Loucy (cell line): Measurements from ENCODE around the gene RAN.

Experiments used
- H2AFZ ChIP-seq: fragments of 200-600 bp; sonication (generic); 2 replicates; pipeline ENCODE4 v1.6.0; 2016; ENCODE audit warnings: antibody characterized with exemption, mild to moderate bottlenecking, low read length, moderate library complexity
- H3F3A ChIP-seq: fragments of 200-600 bp; 2 replicates; pipeline ENCODE4 v1.6.0; 2016; ENCODE audit warnings: antibody characterized with exemption, low read depth, mild to moderate bottlenecking
- H3K27me3 ChIP-seq: fragments of 200-600 bp; sonication (generic); 2 replicates; pipeline ENCODE4 v1.6.1; 2014; ENCODE audit warnings: low read length, mild to moderate bottlenecking; ENCODE audit not compliant: insufficient read depth, poor library complexity, severe bottlenecking
- H3K36me3 ChIP-seq: fragments of 200-600 bp; sonication (generic); 2 replicates; pipeline ENCODE4 v1.6.1; 2016; ENCODE audit warnings: low read length; ENCODE audit not compliant: insufficient read depth
- H3K4me1 ChIP-seq: fragments of 200-600 bp; sonication (generic); 2 replicates; pipeline ENCODE4 v1.5.1; 2014; ENCODE audit warnings: low read length, mild to moderate bottlenecking; ENCODE audit not compliant: insufficient read depth, poor library complexity, severe bottlenecking
- H3K4me2 ChIP-seq: fragments of 200-600 bp; sonication (generic); 2 replicates; pipeline ENCODE4 v1.6.0; 2014; ENCODE audit warnings: antibody characterized with exemption, low read length, low read depth, mild to moderate bottlenecking; ENCODE audit not compliant: poor library complexity, severe bottlenecking
- H3K4me3 ChIP-seq: fragments of 200-600 bp; sonication (generic); 2 replicates; pipeline ENCODE4 v1.5.1; 2014; ENCODE audit warnings: low read length, mild to moderate bottlenecking, mixed read lengths; ENCODE audit not compliant: poor library complexity, severe bottlenecking
- H3K79me2 ChIP-seq: fragments of 200-600 bp; sonication (generic); 2 replicates; pipeline ENCODE4 v1.6.1; 2014; ENCODE audit warnings: low read length; ENCODE audit not compliant: insufficient read depth
- H3K9ac ChIP-seq: fragments of 200-600 bp; sonication (generic); 2 replicates; pipeline ENCODE4 v1.6.0; 2014; ENCODE audit warnings: mild to moderate bottlenecking, low read depth, low read length, moderate library complexity; ENCODE audit not compliant: poor library complexity, severe bottlenecking
- H3K9me2 ChIP-seq: fragments of 200-600 bp; sonication (generic); replicated peaks from 2 replicates; pipeline ENCODE4 v1.6.1; 2016; ENCODE audit warnings: low read depth, low read length, mixed read lengths
- H3K9me3 ChIP-seq: fragments of 200-600 bp; sonication (generic); 2 replicates; pipeline ENCODE4 v1.6.1; 2014; ENCODE audit warnings: mild to moderate bottlenecking, antibody characterized with exemption, low read length, low read depth; ENCODE audit not compliant: insufficient read depth
- H4K20me1 ChIP-seq: fragments of 200-600 bp; sonication (generic); 2 replicates; pipeline ENCODE4 v1.6.0; 2014; ENCODE audit warnings: antibody characterized with exemption, low read length, mild to moderate bottlenecking; ENCODE audit not compliant: insufficient read depth, poor library complexity, severe bottlenecking
- EZH2phosphoT487 ChIP-seq: fragments of 200-600 bp; IDR thresholded peaks from 2 replicates; pipeline ENCODE4 v1.6.1; 2018; ENCODE audit warnings: antibody characterized with exemption, mild to moderate bottlenecking, moderate library complexity, borderline replicate concordance
- TF ChIP-seq, protein P1 (sequence below): fragments of 200-600 bp; sonication (generic); conservative IDR thresholded peaks from 2 replicates; pipeline ENCODE4 v1.5.1; 2014; ENCODE audit warnings: mild to moderate bottlenecking, antibody characterized with exemption, low read length

The RAN gene

GRCh38 chr12:130832561-130833209 is 39.2 kb upstream of the RAN start:
- H3K27me3 ChIP-seq = no peaks in the 10 kb centered on the region
- peaks cover 19% of the 10 kb centered on the region for H3K4me1 ChIP-seq
- H3K9me3 ChIP-seq = no peaks in the 10 kb centered on the region
- H3K79me2 ChIP-seq = peaks cover 7% of the 10 kb centered on the region; the same call in 1 of the 2 replicates
- H3K36me3 ChIP-seq = no peaks in the 10 kb centered on the region
- H3F3A ChIP-seq = peaks cover 3% of the 10 kb centered on the region; the same call in 1 of the 2 replicates
- no peaks in the 10 kb centered on the region for H3K9me2 ChIP-seq
- H3K4me2 ChIP-seq = no peak overlapping the region
- H3K9ac ChIP-seq = no peak overlapping the region
- no peaks in the 10 kb centered on the region for H4K20me1 ChIP-seq
- TF ChIP-seq, protein P1, sequence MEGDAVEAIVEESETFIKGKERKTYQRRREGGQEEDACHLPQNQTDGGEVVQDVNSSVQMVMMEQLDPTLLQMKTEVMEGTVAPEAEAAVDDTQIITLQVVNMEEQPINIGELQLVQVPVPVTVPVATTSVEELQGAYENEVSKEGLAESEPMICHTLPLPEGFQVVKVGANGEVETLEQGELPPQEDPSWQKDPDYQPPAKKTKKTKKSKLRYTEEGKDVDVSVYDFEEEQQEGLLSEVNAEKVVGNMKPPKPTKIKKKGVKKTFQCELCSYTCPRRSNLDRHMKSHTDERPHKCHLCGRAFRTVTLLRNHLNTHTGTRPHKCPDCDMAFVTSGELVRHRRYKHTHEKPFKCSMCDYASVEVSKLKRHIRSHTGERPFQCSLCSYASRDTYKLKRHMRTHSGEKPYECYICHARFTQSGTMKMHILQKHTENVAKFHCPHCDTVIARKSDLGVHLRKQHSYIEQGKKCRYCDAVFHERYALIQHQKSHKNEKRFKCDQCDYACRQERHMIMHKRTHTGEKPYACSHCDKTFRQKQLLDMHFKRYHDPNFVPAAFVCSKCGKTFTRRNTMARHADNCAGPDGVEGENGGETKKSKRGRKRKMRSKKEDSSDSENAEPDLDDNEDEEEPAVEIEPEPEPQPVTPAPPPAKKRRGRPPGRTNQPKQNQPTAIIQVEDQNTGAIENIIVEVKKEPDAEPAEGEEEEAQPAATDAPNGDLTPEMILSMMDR = no peak
- TF ChIP-seq EZH2phosphoT487 = no peak
- no peak overlapping the region for H3K4me3 ChIP-seq
- no peak overlapping the region for H2AFZ ChIP-seq

DNA sequence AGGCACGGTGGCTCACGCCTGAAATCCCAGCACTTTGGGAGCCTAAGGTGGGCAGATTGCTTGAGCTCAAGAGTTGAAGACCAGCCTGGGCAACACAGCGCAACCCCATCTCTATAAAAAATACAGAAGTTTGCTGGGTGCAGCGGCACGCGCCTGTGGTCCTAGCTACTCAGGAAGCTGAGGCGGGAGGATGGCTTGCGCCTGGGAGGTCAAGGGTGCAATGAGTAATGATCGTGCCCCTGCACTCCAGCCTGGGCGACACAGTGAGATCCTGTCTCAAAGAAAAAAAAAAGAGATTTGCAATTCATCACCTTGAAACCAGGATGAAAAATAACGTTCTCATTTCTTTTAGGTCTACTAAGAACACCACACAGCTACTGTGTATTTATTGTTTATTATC is 36.9 kb upstream of the RAN start:
- H4K20me1 ChIP-seq = no peaks in the 10 kb centered on the region
- no peaks in the 10 kb centered on the region for H3K9me2 ChIP-seq
- TF ChIP-seq, protein P1 = no peak
- no peak for TF ChIP-seq EZH2phosphoT487
- H3K79me2 ChIP-seq = peaks cover 12% of the 10 kb centered on the region
- no peaks in the 10 kb centered on the region for H3K9me3 ChIP-seq
- no peaks in the 10 kb centered on the region for H3K27me3 ChIP-seq
- H3K4me3 ChIP-seq = peak overlapping the region; percentile 8
- H3K4me1 ChIP-seq = peaks cover 27% of the 10 kb centered on the region
- H3K9ac ChIP-seq = no peak overlapping the region
- H2AFZ ChIP-seq = no peak overlapping the region
- H3K4me2 ChIP-seq = peak overlapping the region; percentile 42
- peaks cover 3% of the 10 kb centered on the region; the same call in 1 of the 2 replicates for H3F3A ChIP-seq
- H3K36me3 ChIP-seq = no peaks in the 10 kb centered on the region

GRCh38 chr12:130835436-130835835 is 36.4 kb upstream of the RAN start:
- H3K9ac ChIP-seq = no peak overlapping the region
- H3K27me3 ChIP-seq = no peaks in the 10 kb centered on the region
- peaks cover 3% of the 10 kb centered on the region; the same call in 1 of the 2 replicates for H3F3A ChIP-seq
- peaks cover 12% of the 10 kb centered on the region for H3K79me2 ChIP-seq
- H3K4me3 ChIP-seq = no peak overlapping the region
- no peak overlapping the region for H2AFZ ChIP-seq
- TF ChIP-seq, protein P1 = no peak
- TF ChIP-seq EZH2phosphoT487 = no peak
- peak overlapping the region; percentile 42 for H3K4me2 ChIP-seq
- H3K9me3 ChIP-seq = no peaks in the 10 kb centered on the region
- H3K4me1 ChIP-seq = peaks cover 28% of the 10 kb centered on the region
- H4K20me1 ChIP-seq = no peaks in the 10 kb centered on the region
- H3K36me3 ChIP-seq = no peaks in the 10 kb centered on the region
- no peaks in the 10 kb centered on the region for H3K9me2 ChIP-seq
